GM19372 (cell line): ENCODE data around the gene DLX4.

ENCODE experiments used
- ATAC-seq: cut with Tn5 transposase; IDR thresholded peaks from one replicate; pipeline ENCODE4 v1.9.1; 2021; ENCODE audit warnings: mild to moderate bottlenecking, low read depth, moderate library complexity; ENCODE audit not compliant: unreplicated experiment

Gene DLX4

GRCh38 chr17:49946208-49946607 is 22.8 kb upstream of the DLX4 start:
- no peak for ATAC-seq

GRCh38 chr17:49946964-49947584 is 21.9 kb upstream of the DLX4 start:
- no peak for ATAC-seq

- ATAC-seq = no peak
Measured at GRCh38 chr17:49949634-49950033, 19.4 kb upstream of the DLX4 start.

GRCh38 chr17:49951362-49952082 is 17.5 kb upstream of the DLX4 start:
- no peak for ATAC-seq

GRCh38 chr17:49952209-49952911 is 16.6 kb upstream of the DLX4 start:
- ATAC-seq = no peak

- ATAC-seq = no peak
Measured at GRCh38 chr17:49952912-49953497, 16.0 kb upstream of the DLX4 start.

GRCh38 chr17:49955157-49955556 is 13.8 kb upstream of the DLX4 start:
- no peak for ATAC-seq

GRCh38 chr17:49956780-49957179 is 12.2 kb upstream of the DLX4 start:
- ATAC-seq = no peak

GRCh38 chr17:49957350-49957749 is 11.6 kb upstream of the DLX4 start:
- ATAC-seq = no peak

GRCh38 chr17:49958723-49959122 is 10.3 kb upstream of the DLX4 start:
- ATAC-seq = no peak

GRCh38 chr17:49959183-49959935 is 9.6 kb upstream of the DLX4 start:
- no peak for ATAC-seq

GRCh38 chr17:49962599-49963308 is 6.2 kb upstream of the DLX4 start:
- ATAC-seq = no peak

- no peak for ATAC-seq
Measured at GRCh38 chr17:49963309-49963625, 5.7 kb upstream of the DLX4 start.

- no peak for ATAC-seq
Measured at GRCh38 chr17:49963626-49964302, 5.2 kb upstream of the DLX4 start.

GRCh38 chr17:49964303-49964768 is 4.7 kb upstream of the DLX4 start:
- ATAC-seq = no peak

GRCh38 chr17:49964769-49965523 is 4.0 kb upstream of the DLX4 start:
- ATAC-seq = no peak

- no peak for ATAC-seq
Measured at GRCh38 chr17:49965524-49965909, 3.5 kb upstream of the DLX4 start.

- no peak for ATAC-seq
Measured at GRCh38 chr17:49966767-49967166, 2.2 kb upstream of the DLX4 start.

GRCh38 chr17:49967205-49967604 is 1.8 kb upstream of the DLX4 start:
- ATAC-seq = no peak
